HG02884 (cell line): ENCODE measurements around the gene KCNJ4.
"Not testable (repeated sequence)": the region's sequence is repeated elsewhere in the genome, so short reads cannot be mapped to it uniquely, and the experiment has no call there.

Source experiments
- ATAC-seq: cut with Tn5 transposase; IDR thresholded peaks from one replicate; pipeline ENCODE4 v1.9.1; 2021; ENCODE audit warnings: mild to moderate bottlenecking, moderate library complexity; ENCODE audit not compliant: unreplicated experiment

KCNJ4 gene

GRCh38 chr22:38388506-38389427 is 66.2 kb downstream of the KCNJ4 start:
- not testable (repeated sequence) for ATAC-seq

- ATAC-seq: not testable (repeated sequence)
Observed at GRCh38 chr22:38386918-38387317, 68.1 kb downstream of the KCNJ4 start.

- no peak for ATAC-seq
Observed at GRCh38 chr22:38383417-38383816, 71.6 kb downstream of the KCNJ4 start.

- not testable (repeated sequence) for ATAC-seq
Observed at GRCh38 chr22:38381371-38381770, 73.6 kb downstream of the KCNJ4 start.
